ENCODE measurements around the gene TMEM255B. TPM values are rescaled to one million over a fixed set of nuclear protein-coding genes. Genes with fewer than 3 reads are reported as not detected.

Gene TMEM255B
- 24.8 and 36.1 TPM in 2 replicates for total RNA-seq

DNA sequence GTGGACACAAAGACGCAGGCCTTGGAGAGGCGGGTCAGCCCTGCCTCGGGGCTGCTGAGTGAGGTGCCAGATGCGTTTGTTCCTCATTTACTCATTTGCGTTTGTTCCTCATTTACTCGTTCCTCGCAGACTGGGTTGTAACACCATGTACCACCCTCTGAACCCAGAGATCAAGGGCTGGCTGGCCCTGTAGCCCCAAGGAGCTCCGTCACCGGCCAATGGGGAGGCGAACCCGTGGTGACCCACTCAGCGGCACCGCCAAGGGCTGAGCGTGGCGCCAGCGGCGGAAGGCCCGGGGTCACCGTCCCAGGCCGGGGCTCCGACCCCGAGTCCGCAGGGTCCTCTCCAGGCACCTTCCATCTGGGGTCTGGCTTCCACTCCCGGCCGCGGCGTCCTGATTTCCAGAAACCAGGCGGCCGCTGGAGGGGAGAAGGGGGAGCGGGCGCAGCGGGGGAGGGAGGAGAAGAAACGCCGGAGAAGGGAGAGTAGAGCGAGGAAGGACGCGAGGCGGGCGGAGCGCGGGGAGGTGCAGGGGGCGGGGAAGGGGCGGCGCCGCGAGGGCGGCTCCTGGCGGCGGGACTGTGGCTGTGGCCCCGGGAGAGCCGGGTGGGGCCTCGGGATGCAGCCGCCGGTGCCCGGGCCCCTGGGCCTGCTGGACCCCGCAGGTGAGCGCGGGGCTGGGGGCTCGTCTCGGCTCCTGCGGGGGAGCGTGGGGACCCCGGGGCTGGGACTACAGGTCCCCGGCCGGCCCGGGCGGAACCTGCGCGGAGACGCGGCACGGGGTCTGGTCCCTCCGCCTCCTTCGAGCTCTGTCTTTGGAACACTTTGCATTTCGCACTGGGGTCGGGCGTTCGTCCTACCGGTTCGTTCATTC, at the start of gene TMEM255B:
Gene TMEM255B, plus strand, starts transcription at position 576 of the 874 bp plus-strand sequence. Its CDS starts 44 bp downstream, at position 620.

DNA sequence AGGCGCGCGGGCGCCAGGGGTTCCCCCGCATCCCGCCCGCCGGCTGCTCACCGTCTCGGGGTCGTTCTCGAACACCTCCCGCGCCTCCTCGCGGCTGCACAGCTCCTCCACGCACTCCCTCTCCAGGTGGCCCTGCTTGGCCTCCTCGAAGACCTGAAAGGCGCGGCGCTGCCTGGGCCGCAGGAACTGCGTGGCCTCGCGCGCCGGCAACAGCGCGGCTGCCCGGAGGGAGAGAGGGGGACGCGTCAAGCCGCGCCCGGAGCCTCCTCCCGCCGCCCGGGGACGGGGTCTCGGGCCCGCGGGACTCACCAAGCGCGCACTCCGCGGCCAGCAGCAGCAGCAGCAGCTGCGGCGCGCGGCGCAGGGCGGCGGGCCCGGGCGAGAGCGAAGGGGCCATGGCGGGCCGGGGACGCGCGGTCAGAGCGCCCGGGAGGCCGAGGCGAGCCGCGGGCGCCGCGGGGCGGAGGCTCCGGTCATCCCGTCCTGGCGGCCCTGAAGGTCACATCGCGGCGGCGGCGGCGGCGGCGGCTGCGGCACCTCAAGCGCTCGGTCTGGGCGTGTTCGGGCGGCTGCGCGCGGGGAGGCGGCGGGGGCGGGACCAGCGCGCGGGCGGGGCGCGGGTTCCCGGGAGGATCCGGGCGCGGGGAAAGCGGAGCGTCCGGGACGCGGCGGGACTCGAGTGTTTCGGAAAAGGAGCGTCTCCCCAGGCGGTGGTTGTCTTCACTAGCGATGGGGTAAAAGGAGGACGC, 104.7 kb downstream of the TMEM255B start, which contains the start of gene GAS6:
Gene GAS6, minus strand, starts transcription at position 553 of the 749 bp plus-strand sequence. Its CDS starts 156 bp downstream, at position 397.

Other genes starting within 250 kb of the TMEM255B start
- gene TFDP1, start 174.5 kb upstream of the TMEM255B start, total RNA-seq: 58.5 and 94.3 TPM in 2 replicates
- under 0.01 TPM in 1 of 2 replicates, not detected in the other for gene ATP4B, start 101.0 kb upstream of the TMEM255B start, total RNA-seq
- under 0.01 TPM in 1 of 2 replicates, not detected in the other for gene GRK1, start 92.0 kb upstream of the TMEM255B start, total RNA-seq
- gene GAS6, start 104.8 kb downstream of the TMEM255B start, total RNA-seq: 38.7 and 111 TPM in 2 replicates
- gene C13orf46, start 214.8 kb downstream of the TMEM255B start, total RNA-seq: 0.19 TPM in 1 of 2 replicates, not detected in the other